GM18517 (cell line): ENCODE results near the gene G3BP1.
"Not testable (repeated sequence)": the region's sequence is repeated elsewhere in the genome, so short reads cannot be mapped to it uniquely, and the experiment has no call there.

Experiments
- ATAC-seq: cut with Tn5 transposase; IDR thresholded peaks from one replicate; pipeline ENCODE4 v1.9.1; 2021; ENCODE audit warnings: mild to moderate bottlenecking, moderate library complexity; ENCODE audit not compliant: unreplicated experiment

Gene G3BP1

DNA sequence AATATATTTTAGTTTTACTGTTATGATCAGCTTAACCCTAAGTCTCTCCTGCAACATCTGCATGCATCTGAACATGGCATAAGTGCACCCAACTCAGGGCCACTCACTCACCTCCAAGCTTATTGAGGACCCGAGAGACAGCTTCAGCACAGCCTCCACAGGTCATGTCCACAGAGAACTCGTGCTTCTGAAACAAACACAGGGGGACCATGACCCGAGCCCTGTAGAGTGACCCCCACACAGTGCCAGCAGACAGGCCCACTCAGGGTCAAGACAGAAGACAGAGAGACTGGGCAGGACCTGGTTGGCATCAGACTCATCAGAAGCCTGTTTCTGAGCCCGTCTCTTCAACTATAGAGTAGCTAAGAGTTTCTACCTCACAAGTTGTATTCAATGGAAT, 20.2 kb upstream of the G3BP1 start:
- ATAC-seq = no peak

DNA sequence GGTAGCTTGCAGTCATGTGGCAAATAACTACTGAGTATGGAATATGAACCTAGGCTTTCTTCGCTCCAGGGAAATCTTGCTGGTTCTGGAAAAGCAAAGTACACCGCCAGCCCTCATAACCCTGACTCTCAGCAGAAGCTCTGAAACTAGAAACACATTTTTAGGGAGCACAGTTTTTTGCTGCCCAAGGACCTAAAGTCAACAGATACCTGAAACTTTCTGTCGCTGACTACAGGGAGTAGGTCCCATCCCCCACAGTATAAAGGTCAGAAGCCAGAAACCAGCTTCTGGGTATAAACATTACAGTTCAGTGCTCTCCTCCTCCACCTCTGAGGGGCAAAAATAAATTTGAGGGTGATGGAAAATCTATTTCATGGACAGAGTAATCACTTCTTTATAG, 16.4 kb upstream of the G3BP1 start:
- no peak for ATAC-seq

DNA sequence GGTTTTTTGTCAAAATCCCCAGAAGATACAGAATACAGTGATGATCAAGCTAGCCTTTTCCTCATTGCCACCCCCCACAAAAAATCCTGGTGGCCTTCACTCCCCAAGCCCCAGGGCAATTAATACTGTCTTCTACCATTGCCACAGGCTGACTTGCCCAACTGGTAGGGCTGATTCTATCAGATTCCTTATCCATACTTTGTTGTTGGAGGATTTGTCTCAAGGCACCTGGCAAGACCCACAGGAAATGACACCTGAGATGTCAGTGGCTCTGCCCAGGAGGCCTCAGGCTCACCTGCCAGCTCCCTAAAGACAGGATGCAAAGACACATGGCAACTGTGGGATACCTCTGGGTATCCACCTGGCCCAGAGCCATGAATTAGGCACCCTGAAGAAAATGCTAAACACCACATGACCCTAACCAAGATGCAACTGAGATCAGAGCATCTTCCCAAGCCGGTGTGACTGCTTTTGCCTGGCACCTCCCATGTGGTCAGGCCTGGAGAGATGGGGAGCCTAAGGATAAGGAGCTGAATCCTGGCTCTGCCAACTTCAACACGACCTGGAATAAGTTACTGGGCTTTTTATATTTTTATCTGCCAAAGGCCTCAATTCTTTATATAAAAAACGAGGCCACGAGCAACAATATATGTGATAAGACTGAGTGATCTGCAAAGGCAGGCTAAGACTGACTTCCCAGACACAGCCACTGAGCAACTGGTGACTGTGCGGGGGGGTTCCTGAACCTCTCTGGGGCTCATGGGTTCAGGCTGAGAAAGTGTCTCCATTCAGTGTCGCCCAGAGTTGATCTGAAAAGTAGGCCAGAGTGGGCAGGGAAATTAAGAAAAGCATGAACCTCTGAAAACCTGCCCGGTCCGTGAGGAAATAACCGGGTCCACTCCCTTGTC, 14.3 kb upstream of the G3BP1 start:
- ATAC-seq = peak; percentile 7

DNA sequence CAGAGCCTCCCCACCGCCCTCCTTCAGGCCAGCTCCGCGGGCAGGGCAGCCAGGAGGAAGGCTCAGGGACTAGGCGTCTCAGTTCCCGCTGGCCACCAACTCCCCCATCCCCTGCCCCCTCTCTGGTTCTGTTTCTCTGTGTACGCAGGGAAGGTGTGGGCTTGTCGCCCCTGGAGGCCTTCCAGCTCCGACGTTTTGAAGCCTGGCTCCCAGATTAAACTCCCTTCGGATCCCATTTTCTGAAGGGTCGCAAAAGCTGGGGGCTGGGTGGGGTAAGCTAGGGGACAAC, 13.7 kb upstream of the G3BP1 start:
- peak; percentile 7 for ATAC-seq

DNA sequence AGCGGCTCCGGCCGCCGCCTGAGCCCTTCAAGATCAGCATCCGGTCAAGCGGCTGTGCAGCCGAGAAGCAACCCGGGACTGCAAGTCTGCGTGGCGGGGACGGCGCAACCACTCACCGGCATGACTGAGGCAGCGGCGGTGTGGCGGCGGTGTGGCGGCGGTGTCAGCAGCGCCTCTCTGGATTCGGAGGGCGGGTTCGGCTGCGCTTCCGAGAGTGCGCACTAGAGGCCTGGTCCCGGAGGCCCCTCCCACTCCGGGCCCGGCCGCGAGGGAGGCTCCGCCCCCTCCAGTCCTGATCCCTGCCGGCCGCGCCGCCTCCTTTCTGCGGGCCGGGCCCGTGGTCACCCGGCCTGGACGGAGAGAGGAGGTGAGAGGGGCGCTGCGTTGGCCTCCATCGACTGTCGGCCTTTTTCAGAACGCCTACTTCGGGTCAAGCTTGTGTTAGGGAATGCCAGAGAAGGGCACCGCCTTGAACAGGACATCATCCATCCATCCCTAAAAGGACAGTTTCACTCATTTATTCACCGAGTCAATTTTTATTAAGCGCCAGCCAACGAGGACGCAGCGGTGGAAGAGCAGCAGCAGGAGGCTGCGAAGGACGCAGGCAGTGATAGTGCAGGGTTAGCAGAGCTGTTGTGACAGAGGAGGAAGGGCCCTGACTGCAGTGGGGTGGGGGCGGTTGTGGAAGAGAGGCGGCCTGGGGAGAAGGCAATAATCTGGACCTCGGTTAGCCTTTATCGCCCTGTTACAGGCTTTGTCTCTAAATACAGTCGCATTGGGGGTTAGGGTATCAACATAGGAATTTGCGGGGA, 13.1 kb upstream of the G3BP1 start, which contains the start of gene ATOX1:
Gene ATOX1 (minus strand): TSS at position 202 of the 812 bp plus-strand sequence. CDS start 80 bp downstream, at position 122.
- peak; percentile 86 for ATAC-seq

DNA sequence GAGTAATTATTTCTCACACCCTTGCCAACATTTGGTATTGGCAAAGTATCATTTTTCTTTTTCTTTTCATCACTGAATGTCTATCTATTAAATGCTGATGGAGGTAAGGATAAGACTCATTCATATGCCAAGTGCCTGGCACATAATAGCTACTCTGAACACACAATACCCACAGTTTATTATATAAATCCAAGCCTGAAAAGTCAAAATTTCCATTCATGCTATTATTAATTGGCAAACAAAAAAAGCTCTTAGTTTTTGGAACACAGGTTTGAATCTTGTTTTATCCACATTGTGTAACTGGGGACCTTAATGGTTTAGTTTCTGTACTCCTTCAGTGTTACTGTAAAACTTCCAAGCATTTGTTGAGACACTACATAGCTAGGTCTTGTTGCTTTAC, 7.0 kb upstream of the G3BP1 start:
- ATAC-seq = no peak

DNA sequence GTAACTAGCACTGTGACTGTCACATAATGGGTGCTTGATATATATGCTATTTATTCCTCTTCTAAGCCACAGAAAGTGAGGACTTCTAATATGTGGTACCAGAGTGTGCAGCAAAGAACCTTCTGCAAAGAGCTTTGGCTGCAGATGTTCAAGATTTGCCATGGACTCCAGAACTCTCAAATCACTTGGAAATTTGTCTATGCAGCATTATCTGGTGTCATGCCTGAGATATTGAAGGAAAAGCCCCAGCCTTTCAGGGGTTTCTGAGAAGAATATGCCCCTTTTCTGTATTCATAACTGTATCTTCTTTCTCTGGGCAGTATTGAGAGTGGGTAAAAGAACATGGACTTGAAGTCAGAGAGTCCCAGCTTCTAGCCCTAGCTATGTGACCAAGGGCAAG, 4.8 kb upstream of the G3BP1 start:
- no peak for ATAC-seq

DNA sequence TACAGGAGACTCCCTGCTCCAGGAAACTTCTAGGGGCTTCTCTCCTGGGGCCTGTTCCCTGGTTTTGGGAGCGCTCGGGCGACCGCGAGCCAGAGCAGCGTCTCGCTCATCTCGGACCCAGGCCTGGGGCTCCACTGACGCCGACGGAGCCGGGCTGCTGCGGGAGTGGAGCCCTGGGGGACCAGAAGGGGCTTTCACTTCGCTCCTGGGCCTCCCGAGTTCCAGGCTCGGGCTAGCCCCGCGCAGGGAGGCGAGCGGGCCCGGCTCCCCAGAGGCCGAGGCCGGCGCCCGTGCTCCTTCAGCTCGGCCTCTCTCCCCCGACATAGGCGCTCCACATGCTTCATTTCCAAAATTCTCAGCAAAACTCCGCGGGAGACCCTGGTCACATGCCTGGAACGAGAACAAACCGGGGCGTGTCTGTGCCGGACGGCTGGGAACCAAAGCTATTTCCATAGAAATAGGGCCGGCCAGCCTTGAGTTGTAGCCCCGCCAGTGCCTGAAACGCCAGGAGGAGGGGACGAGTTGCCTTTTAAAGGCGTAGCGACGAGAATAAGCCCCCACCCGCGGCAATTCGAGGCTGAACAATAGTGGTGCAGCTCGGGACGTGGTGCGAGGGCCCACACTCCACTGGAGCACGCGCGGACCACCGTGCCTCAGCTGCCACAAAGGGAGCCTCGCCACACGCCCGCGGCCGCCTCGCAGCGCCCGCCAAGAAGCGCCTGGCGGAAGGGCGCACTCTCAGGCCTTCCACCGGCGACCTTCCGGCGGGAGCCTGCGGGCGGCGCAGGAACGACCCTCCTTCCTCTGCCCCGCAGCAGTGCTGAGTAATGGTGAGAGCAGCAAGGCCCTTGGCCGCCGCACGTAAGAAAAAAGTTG, 1.1 kb upstream of the G3BP1 start:
- ATAC-seq = peak; percentile 29

DNA sequence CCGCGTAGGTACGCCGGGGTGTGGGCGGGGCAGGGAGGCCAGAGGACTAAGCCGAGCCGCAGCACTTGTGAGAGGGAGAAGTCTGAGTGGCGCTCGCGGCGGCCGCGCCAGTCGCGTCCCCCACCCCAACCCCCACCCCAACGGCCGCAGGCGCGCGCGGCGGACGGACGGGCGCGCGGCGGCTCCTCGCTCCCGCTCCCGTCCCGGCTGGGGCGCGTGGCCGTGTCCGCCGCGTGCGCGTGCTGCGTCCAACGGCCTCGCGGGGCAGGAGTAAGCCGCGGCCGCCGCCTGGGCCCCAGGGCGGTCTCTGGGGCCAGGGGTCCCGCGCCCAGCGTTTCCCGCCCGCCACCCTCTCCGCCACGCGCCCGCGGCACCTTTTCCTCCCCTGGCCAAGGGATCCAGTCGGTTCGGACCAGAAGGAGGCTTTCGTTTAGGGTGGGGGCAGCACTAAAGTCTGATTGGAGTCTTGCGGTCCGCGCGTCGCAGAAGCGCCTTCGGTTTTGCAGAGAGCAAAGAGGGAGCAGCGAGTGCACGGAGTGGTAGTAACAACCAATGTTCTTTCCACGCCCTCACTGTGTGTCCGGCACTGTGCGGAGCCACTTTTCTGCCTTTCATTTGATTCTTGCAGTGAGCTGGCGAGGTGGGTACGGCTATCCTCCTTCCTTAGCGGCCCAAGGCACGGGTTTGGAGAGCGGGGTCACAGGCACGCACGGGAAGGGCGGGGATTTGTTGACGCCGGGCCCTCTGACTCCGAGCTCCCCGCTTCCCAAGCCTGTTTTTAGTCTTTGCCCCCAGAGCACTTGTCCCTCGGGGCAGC, 483 bp downstream of the G3BP1 start:
- ATAC-seq = peak; percentile 1

DNA sequence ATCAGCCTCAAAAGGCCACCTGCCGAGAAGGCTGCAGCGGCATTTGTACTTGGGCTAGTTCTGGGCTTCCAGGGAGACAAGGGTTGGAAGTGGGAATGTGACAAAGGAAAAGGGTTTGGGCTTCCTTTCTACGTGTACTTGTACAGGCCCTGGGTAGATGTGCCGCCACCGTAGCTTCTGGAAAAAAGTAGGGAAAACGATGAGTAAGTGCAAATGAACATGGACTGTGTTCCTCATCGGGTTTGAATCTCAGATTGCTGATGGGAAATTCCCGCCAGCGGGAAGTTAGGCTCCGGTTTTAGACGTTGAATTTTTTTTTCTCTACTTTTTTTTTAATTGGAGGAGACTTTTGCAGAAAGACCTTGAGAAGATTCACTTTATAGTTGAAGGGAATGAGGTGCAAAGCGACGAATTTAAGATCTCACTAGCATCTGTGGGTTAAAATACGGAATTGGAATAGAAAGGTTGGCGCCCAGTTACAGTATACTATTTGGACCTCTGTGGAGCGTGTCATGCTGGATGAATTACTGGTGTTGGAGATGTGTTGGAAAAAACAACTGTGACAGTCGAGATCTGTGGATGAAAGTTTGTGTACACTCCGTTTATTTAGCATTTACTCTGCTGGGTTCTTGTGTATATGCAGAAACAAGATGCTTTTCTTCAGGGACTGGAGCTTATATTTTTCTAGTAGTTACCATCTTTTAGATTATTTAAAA, 1.2 kb downstream of the G3BP1 start:
- no peak for ATAC-seq

DNA sequence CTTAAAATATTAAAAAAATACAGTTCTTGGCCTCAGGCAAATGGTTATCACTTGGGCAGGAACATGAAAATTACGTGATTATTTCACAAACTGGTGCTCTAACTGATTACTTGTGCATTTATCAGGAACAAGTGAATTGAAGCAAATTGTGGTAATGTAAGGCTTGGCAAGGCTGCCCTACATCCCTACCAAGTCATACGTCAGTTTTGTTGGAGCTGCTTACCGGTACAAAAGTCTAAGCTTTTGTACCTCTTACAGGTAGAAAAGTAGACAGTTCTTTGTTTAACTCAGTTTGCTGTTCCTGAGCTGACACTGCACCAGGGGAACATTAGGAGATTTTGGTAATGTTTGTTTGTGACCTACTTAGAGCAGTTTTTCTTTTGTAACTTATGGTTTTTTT, 2.2 kb downstream of the G3BP1 start:
- ATAC-seq = no peak

DNA sequence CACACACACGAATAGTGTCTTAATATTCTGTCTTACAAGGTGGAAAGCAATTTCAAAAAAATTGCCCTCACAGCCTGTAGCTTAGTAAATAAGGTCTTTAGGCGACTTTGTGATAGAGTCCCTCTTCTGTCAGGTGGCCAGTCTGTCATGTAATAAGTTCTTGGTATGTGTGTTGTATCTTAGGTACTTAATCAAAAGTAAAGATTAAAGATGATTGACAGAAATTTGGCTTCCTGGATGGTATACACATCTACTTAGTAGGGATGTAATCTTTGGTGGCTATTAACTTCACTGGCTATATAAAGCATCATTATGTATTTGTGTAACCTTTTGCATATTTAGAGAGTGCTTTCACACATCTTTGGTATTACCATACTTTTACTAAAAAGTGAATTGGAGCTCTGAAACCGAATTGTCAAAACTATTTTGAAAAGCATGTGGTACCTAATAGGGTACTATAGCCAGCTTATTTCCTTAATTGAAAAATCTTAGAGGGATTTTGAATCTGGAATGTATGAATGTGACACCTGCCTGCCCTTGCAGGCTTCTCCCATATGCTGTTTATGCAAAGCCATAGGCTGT, 3.4 kb downstream of the G3BP1 start:
- no peak for ATAC-seq

DNA sequence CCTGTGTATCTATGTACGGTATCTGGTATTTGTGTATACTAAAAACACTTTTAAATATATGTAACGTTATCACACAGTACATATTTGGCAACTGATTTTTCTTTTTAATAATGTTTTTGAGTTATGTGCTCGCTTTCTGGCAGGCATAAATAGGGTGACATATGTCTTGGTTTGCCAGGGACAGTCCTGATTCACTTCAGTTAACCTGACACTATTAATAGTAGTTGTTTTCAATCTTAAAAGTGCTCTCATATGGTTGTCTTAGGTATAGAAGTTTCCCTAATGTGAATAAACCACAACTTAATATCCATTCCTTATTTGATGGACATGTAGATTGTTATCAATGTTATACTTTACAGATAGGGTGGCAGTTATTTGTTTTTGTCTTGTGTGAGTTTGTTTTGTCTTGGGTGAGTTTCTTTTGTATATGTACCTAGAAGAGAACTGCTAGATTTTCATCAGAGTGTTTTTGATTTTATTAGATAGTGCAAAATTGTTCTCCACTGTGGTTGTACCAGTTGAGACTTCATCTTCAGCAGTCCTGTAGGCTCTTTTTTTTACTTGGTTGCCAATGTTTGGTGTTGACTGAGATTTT, 7.9 kb downstream of the G3BP1 start:
- ATAC-seq = no peak

DNA sequence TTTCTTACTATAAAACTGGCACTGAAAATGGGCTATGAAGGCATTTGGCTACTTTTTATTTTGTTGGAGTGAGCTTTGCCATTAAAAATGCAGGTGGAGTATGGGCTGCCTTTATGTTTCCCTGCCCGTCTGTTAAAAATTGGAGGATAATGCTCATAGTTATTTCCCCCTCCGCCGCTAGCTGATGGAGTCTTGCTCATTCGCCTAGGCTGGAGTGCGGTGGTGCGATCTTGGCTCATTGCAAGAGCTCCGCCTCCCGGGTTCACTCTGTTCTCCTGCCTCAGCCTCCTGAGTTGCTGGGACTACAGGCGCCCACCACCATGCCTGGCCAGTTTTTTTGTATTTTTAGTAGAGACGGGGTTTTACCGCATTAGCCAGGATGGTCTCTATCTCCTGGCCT, 8.6 kb downstream of the G3BP1 start:
- ATAC-seq = no peak

DNA sequence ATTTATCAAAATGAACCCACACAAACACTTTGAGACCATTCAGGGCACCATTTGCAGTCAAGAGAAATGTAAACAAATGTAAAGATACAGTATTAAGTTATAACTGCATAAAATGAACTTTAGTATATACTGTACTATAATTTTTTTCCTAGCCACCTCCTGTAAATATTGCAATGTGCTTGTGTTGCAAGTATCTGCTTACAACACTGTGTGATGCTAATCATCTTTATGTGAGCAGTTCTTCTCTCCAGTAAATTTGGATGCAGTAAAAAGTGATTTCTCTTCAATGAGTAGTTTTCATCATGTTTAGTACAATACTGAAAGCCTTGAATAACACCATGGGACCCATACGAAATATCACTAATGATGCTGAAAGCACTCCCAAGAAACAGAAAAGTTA, 9.4 kb downstream of the G3BP1 start:
- ATAC-seq = no peak

DNA sequence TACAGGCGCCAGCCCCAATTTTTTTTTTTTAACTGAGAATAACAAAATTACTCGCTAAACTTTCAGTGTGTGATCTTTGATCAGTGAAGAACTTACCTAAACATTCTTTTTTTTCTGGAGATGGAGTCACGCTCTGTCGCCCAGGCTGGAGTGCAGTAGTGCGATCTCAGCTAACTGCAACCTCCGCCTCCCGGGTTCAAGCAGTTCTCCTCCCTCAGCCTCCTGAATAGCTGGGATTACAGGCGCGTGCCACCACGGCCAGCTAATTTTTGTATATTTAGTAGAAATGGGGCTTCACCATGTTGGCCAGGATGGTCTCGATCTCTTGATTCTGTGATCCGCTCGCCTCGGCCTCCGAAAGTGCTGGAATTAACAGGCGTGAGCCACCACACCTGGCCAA, 11.9 kb downstream of the G3BP1 start:
- ATAC-seq = not testable (repeated sequence)

DNA sequence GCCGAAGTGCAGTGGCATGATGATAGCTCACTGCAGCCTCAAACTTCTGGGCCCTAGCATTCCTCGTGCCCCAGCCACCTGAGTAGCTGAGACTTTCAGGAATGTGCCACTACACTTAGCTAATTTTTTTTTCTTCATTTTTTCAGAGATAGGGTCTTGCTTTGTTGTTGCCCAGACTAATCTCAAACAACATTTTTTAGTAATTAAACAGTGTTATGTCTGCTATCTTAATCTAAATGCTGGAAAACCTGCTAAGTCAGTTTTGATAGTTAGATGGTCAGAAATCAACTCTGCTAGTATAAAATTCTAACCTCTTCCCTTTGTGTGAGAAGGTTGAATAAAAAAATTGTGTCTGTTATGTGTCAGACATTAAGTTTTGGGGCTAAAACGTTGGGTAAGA, 12.4 kb downstream of the G3BP1 start:
- no peak for ATAC-seq

DNA sequence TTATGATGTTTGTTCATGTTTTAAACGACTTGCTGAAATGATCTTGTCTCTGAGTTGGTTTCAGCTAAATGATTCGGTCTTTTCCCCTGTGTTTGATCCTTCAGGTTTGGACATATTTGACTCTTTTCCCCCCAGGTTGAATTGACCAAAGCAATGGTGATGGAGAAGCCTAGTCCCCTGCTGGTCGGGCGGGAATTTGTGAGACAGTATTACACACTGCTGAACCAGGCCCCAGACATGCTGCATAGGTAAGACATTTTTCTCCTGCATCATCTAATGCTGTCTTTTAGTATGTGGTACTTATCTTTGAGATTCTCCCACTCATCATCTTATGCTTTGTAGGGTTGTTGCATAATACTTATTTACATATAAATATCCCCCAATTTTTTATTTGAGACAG, 14.7 kb downstream of the G3BP1 start:
- ATAC-seq = no peak

DNA sequence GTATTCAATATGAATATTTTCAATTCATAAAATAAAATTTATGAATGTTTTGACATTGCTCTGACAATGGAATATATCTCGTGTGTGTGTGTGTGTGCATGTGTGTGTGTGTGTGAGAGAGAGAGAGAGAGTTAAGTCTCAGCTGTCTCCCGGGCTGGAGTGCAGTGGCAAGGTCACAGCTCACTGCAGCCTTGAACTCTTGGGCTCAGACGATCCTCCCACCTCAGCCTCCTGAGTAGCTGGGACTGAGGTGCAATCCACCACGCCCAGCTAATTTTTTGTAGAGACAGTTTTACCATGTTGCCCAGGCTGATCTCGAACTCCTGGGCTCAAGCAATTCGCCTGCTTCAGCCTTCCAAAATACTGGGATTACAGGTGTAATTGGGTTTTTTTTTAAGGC, 16.1 kb downstream of the G3BP1 start:
- no peak for ATAC-seq
